ENCODE results near the gene AEBP1.

The AEBP1 gene

DNA sequence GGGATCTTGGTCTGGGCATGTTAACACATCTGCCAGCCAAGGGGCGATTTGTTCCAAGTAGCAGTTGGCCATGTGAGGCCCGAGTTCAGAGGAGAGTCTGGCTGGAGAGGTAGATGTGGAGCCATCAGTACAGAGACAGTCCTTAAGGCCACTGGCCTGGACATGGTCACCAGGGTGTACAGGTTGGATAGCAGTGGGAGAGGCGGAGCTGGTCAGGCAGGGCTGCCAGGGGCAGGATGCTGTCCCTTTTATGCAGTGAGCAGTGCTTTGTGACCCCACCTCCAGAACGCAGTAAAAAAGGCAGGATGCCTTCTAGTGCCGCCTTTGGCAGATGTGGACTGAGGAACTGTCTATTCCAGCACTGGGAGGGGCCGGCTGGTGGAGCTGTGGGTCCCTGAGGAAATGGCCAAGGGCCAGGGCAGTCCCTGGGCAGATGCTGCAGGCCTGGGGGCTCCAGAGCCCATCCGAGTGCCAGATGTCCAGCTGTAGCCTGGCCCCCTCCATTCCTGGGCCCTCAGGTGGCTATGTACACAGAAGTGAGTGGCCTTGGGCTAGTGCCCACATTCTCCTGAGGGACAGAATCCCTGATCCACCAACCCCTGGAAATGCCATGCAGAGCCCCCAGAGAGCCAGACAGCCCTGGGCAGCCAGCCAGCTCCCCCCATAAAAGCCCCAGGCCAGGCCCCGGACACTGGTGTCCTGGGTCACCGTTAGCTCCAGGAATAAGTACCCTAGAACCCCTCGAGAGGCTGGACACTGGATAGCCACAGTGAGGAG lies 54.1 kb downstream of the AEBP1 start:
- DNase-seq, result no peak

DNA sequence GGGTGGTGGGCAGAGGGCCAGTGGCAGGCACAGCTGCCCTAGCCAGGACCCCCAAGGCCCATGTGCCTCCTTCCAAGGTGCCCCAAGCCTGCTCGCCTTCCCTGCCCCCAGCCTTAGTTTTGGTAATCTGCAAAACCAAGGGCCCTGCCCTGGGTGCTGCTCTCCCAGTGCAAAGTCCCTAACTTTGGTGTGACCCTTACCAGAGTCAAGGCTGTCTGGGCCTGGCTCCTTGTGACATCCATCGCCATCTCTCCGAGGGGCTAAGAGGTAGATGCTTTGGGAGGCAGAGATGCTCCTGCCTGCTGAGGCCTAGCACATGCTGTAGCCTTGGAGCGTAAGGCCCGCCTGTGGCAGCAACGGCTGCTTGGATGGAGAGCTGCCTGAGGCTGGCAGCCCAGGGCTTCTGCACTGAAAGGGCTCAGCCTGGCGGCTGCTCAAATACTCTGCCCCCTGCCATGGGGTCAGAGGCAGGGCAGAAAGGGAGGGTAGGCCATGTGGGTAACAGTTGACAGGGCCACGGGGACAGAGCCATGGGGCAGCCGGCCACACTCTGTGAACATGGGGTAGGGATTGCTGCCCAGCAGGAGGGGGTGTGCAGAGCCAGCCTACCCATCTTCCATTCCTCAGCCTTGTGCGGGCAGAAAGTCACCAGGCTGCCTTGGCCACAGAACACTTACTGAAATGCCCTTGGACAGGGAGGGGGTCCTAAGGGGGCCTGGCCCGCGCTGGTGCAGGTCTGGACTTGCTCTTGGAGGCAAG lies 54.9 kb downstream of the AEBP1 start:
- DNase-seq, result no peak

GRCh38 chr7:44159824-44160630 lies 55.9 kb downstream of the AEBP1 start:
- no peak for DNase-seq

- DNase-seq, result no peak
These were observed 57.2 kb downstream of the AEBP1 start for GRCh38 chr7:44161371-44161770.

DNA sequence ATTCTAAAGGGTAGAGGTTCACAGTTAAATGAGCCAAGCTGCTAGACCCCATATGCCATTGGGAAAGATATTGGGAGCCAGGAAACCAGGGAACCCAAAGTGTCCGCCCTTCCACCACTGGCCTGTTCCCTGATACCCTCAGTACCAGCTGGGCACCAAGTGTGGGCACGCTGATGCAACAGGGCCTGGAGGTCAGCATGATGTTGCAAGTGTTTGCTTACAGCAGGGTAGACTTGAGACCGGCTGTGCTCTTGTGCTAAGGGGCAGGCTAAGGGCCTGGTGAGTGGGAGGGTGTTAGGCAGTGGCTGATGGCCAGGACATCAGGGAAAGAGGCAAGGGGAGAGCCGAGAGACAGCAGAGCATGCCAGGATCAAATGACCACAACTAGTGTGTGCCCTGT lies 58.0 kb downstream of the AEBP1 start:
- no peak for DNase-seq

DNA sequence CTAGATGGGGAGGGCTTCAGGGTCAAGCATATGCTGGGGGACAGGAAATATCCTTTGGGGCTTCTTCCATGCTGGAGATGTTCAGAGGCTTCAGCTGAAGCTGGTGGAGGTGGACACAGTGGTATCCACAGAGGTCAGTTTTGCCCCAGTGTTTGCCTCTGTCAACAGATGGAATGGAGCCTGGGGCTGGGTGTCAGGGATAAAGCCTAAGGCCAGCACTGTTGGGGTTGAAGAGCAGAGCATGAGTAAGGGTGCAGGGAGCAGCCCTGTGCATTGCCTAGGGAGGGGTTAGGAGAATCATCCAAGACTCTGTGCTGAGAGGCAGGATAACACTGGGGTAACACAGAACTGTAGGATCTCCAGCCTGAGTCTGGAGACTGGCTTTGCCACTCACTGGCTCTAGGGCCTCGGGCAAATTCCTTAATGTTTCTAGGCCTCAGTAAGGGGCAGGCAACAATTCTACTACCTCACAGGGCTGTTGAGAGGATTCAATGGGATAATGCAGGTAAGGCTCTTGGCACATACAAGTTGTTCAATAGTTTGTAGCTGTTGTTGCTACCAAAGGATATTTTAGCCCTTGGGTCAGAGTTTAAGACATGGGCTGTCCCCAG lies 58.7 kb downstream of the AEBP1 start:
- DNase-seq, result no peak

GRCh38 chr7:44163591-44163990 lies 59.4 kb downstream of the AEBP1 start:
- no peak for DNase-seq
